Activated T-cell treated with anti-CD3 and anti-CD28 coated beads, Interleukin-2, amount 50 U/mL, for 4 hours (primary cell): ENCODE data around the gene FAM228A. TPM values are rescaled to one million over a fixed set of nuclear protein-coding genes. Genes with fewer than 3 reads are reported as not detected.

Experiments
- ATAC-seq, 2 donors: fragments of 200-7000 bp; cut with Tn5 transposase; one replicate each; pipeline ENCODE4 v1.10.0; 2021
- DNase-seq: peaks from one replicate; pipeline ENCODE4 v3.0.0-alpha.2; 2020
- H3K27me3 Mint-ChIP-seq: one replicate; pipeline ENCODE4 v1.8.0; 2021; ENCODE audit warnings: low read depth, mixed read lengths
- H3K36me3 Mint-ChIP-seq: one replicate; pipeline ENCODE4 v1.8.0; 2022; ENCODE audit warnings: mixed read lengths; ENCODE audit not compliant: insufficient read depth
- H3K4me1 Mint-ChIP-seq: one replicate; pipeline ENCODE4 v1.8.0; 2021; ENCODE audit warnings: low read depth, mixed read lengths
- H3K4me3 Mint-ChIP-seq: one replicate; pipeline ENCODE4 v1.8.0; 2021; ENCODE audit warnings: mild to moderate bottlenecking, moderate library complexity, mixed read lengths
- H3K9me3 Mint-ChIP-seq: one replicate; pipeline ENCODE4 v1.8.0; 2021; ENCODE audit warnings: mixed read lengths
- total RNA-seq, 3 donors: library from RNA; stranded (reverse); gene quantifications; one replicate each; pipeline ENCODE4 v1.2.1, GENCODE V29; 2021

Gene FAM228A
- total RNA-seq, 3 donors from 2014 or later: not detected

DNA sequence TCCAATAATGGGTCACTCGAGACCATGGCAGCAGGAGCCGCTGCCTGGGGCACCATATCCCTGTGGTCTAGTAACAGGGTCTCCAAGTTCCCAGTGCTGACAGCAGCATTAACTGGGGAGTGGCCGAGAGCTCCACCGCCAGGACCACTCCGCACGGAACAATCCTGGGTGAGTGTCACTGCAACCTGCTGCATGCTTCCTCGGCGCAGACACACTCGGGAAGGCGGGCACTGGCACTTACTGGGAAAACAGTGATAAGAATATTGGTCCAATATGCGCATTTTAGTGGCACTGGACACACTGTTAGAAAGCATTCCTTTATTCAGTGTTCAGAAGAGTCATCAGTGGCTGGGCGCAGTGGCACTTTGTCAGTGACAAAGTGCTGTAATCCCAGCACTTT, 29.7 kb downstream of the FAM228A start:
- no peaks in the 10 kb centered on the region for H3K9me3 Mint-ChIP-seq
- ATAC-seq (no peak), DNase-seq (no peak)
- no peaks in the 10 kb centered on the region for H3K4me1 Mint-ChIP-seq
- no peaks in the 10 kb centered on the region for H3K27me3 Mint-ChIP-seq
- H3K36me3 Mint-ChIP-seq: peaks cover 59% of the 10 kb centered on the region
- no peak overlapping the region for H3K4me3 Mint-ChIP-seq

DNA sequence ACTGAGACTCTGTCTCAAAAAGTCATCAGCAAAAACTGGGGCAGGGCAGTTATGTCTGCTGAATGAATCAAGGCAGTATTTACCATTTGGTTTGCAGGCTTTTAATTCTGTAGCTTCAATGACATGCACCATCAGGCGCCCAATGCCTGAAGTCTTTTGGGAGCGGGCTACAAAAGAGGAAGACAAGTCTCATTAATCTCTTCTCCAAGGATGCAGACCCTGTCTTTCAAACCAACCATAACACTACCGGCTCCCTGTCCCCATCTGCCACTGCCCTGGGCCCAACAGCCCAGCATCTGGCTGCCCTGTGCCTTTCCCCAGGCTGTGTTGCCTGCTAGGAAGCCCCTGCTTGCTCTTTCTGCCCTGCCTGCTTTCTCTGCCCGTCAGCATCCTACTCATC, 30.3 kb downstream of the FAM228A start:
- Mint-ChIP-seq H3K4me1 (no peaks in the 10 kb centered on the region), H3K9me3 (no peaks in the 10 kb centered on the region), H3K27me3 (no peaks in the 10 kb centered on the region), H3K4me3 (no peak overlapping the region), H3K36me3 (peaks cover 62% of the 10 kb centered on the region)
- DNase-seq (no peak), ATAC-seq (no peak)

DNA sequence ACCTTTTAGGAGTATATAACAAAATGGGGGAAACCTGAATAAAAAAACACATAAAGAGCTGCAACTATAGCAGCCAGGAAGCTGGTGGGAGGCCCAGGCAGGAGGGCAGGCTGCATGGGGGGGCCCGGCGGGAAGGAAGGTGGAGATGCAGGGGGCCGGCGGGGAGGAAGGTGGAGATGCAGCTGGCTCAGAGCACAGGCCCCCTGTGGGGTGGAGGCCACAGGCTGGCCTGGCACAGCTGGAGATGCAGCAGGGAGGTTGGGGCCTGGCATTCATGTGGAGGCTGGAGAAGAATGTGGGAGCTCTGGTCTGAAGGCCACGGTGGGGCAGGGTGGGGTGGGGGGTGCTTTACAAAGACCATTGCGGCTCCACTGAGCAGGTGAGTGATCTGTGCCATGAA, 31.4 kb downstream of the FAM228A start:
- DNase-seq: no peak
- no peaks in the 10 kb centered on the region for H3K27me3 Mint-ChIP-seq
- no peaks in the 10 kb centered on the region for H3K9me3 Mint-ChIP-seq
- no peak overlapping the region for H3K4me3 Mint-ChIP-seq
- H3K36me3 Mint-ChIP-seq: peaks cover 68% of the 10 kb centered on the region
- no peaks in the 10 kb centered on the region for H3K4me1 Mint-ChIP-seq
- ATAC-seq: no peak

DNA sequence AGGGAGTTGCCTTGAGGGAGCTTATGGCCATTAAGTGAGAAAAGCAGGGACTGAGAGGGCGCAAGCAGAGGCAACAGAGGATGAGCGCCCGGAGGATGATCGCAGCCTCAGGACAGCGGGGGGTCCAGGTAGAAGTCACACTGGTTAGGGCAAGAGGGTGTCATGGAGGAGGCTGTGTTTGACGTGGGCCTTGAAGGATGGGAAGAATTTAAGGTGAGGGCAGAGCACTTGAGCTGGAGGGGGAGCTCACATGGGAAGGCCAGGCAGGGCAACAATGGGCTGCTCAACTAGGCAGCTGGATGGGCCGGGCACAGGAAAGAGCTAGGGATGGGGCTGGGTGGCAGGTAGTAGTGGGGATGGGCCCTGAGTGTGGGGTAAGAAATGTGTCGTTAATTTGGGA, 31.9 kb downstream of the FAM228A start:
- Mint-ChIP-seq H3K36me3 (peaks cover 72% of the 10 kb centered on the region), H3K4me3 (no peak overlapping the region), H3K27me3 (no peaks in the 10 kb centered on the region), H3K4me1 (no peaks in the 10 kb centered on the region), H3K9me3 (no peaks in the 10 kb centered on the region)
- DNase-seq (no peak), ATAC-seq (no peak)

DNA sequence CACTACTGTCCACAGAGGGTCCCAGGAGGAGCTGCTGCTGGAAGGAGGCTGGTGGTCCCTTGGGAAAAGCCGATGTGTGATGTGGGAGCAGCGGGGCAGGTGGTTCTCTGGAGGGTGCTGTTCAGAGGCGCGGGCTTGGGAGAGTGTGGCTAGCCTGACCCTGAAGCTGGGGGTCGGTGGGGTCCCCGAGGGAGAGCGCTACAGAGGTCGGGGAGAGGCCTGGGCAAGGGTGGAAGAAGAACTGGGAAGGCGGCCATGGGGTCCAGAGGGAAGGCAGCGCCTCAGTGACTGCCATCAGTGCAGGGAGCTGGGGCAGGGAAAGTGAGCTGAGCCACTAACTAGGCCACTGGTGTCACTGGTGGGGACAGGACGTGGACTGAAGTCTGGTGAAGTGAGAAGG, 32.5 kb downstream of the FAM228A start:
- Mint-ChIP-seq H3K9me3 (no peaks in the 10 kb centered on the region), H3K36me3 (peaks cover 75% of the 10 kb centered on the region), H3K4me1 (no peaks in the 10 kb centered on the region), H3K4me3 (no peak overlapping the region), H3K27me3 (no peaks in the 10 kb centered on the region)
- DNase-seq (no peak), ATAC-seq (no peak)

DNA sequence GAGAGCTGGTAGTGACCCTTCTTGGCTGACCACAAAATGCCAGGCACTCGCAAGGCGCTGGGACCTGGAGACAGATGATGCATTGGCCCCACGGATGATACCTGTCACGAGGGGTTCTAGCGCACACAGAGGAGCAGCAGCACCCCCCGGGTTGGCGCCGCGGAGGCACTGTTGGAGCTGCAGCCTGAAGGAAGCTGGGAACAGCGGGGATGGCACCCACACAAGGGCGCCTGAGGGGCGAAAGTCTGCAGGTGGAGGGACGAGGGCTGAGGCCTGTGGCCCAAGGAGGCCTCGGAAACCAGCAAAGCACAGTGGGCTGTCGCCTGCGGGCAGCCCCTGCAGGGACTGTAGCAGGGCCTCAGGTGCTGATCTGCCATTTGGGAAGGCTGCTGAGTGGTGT, 33.6 kb downstream of the FAM228A start:
- DNase-seq (no peak), ATAC-seq (no peak)
- H3K4me3 Mint-ChIP-seq: no peak overlapping the region
- no peaks in the 10 kb centered on the region for H3K4me1 Mint-ChIP-seq
- peaks cover 77% of the 10 kb centered on the region for H3K36me3 Mint-ChIP-seq
- no peaks in the 10 kb centered on the region for H3K27me3 Mint-ChIP-seq
- H3K9me3 Mint-ChIP-seq: no peaks in the 10 kb centered on the region

DNA sequence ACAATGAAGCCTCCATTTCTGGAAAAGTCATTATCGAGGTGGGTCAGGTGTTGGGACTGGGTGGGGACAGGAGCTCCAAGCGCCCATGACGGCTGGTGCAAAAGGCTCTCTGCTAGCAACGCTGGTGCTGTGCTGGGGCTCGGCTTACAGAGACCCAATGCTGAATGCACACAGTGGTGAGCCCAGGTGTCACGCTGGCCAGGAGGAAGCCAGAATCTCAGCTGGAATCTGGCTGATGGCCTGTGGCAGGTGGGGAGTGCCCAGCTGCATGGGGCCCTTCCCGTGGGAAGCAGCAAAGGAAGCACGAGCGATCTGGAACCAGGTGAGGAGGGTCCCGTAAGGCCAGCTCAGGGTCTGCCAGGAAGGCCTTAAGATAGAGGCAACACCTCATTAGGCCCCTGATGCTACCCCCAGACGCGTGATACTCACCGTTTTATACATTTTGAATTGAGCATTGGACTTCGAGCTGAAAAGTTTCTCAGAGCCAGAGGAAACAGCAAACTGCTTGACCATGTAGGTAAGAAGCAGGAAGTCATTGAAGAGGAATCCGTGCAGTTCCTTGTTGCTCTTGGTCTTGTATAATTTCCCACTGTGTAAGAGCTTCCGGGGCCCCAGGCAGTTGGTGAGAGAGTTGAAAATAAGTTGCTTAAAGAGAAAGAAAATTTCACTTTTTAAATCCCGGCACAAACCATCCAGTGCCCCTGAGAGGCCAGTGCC, 34.7 kb downstream of the FAM228A start:
- Mint-ChIP-seq H3K27me3 (no peaks in the 10 kb centered on the region), H3K9me3 (no peaks in the 10 kb centered on the region), H3K4me3 (no peak overlapping the region), H3K36me3 (peaks cover 71% of the 10 kb centered on the region), H3K4me1 (no peaks in the 10 kb centered on the region)
- ATAC-seq (no peak), DNase-seq (no peak)

DNA sequence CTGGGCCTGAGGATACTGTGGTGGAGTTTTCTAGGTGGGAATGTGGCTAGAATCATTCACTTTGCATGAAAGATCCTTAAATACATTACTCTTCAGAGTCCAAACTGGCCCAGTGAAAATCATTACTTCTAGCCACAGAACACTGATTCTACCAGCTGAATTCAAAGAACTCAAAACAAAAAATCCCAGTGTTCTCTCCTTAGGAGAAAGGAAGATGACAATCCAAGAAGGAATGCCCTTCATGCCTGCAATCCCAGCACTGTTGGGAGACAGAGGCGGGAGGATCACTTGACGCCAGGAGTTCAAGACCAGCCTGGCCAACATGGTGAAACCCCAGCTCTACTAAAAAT, 35.2 kb downstream of the FAM228A start:
- DNase-seq (no peak), ATAC-seq (no peak)
- peaks cover 65% of the 10 kb centered on the region for H3K36me3 Mint-ChIP-seq
- H3K4me3 Mint-ChIP-seq: no peak overlapping the region
- no peaks in the 10 kb centered on the region for H3K9me3 Mint-ChIP-seq
- peaks cover 2% of the 10 kb centered on the region for H3K4me1 Mint-ChIP-seq
- no peaks in the 10 kb centered on the region for H3K27me3 Mint-ChIP-seq

DNA sequence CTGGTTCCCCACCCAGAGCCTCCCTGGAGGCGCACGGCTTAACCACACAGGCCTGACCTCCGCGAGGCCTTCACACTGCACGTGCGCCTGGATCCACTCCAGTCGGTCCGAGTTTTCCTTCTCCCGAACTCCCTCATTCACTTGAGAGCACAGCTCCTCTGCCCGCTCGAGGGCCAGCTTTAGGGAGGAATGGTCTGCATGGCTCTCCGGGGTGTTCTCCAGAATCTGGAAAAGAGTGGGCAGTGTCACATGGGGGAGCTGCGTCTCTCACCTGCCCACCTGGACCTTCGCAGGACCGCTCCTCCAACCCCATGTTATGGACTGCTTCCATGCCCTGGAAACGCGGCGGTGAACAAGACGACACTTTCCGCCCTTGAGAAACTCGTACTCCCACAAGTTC, 35.9 kb downstream of the FAM228A start:
- ATAC-seq: no peak
- no peaks in the 10 kb centered on the region for H3K9me3 Mint-ChIP-seq
- no peak overlapping the region for H3K4me3 Mint-ChIP-seq
- DNase-seq: no peak
- peaks cover 61% of the 10 kb centered on the region for H3K36me3 Mint-ChIP-seq
- H3K4me1 Mint-ChIP-seq: peaks cover 6% of the 10 kb centered on the region
- H3K27me3 Mint-ChIP-seq: no peaks in the 10 kb centered on the region

DNA sequence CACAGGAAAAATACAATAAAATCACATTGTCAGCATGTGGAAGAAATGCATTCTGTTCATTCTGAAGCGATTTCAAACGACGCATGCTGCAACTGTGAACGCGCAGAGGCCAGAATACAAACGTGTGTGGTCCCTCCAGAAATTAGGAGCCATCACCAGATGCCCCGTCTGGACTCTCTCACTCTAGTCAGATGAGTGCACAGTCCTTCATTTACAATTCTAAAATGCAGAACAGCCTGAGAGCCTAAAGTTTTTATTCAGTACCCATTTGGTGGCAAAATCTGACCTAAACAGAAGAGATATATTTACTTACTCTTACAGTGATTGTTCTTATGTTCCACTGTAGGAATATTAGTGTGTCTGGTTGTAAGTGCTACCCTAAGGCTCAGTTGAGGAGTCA, 36.6 kb downstream of the FAM228A start:
- no peak overlapping the region for H3K4me3 Mint-ChIP-seq

DNA sequence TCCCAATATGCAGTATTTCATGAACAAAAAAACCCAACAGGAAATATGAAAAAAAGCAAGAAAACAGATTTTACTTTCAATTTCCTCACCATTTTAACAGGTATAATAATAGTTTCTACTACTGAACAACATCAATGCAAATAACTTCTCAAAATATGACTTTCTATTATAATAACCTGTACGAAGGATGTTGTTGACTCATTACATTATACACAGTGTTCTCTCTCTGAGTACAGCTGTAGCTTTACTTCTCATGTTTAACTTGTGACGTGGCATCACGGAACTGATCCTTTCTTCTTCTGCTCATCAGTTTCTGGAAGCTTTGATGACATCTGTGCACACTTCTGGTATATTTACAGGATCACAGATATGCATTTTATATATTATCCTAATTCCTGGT, 40.0 kb downstream of the FAM228A start:
- H3K36me3 Mint-ChIP-seq: peaks cover 46% of the 10 kb centered on the region
- H3K4me3 Mint-ChIP-seq: no peak overlapping the region
- DNase-seq: no peak
- H3K9me3 Mint-ChIP-seq: no peaks in the 10 kb centered on the region
- H3K4me1 Mint-ChIP-seq: peaks cover 10% of the 10 kb centered on the region
- H3K27me3 Mint-ChIP-seq: no peaks in the 10 kb centered on the region
- ATAC-seq: peak; percentile 60 to 78

More for the DNA sequence above, 36.6 kb downstream of the FAM228A start:
- no peak for ATAC-seq
- Mint-ChIP-seq H3K4me1 (peaks cover 10% of the 10 kb centered on the region), H3K36me3 (peaks cover 61% of the 10 kb centered on the region), H3K9me3 (no peaks in the 10 kb centered on the region), H3K27me3 (no peaks in the 10 kb centered on the region)
- DNase-seq: no peak

DNA sequence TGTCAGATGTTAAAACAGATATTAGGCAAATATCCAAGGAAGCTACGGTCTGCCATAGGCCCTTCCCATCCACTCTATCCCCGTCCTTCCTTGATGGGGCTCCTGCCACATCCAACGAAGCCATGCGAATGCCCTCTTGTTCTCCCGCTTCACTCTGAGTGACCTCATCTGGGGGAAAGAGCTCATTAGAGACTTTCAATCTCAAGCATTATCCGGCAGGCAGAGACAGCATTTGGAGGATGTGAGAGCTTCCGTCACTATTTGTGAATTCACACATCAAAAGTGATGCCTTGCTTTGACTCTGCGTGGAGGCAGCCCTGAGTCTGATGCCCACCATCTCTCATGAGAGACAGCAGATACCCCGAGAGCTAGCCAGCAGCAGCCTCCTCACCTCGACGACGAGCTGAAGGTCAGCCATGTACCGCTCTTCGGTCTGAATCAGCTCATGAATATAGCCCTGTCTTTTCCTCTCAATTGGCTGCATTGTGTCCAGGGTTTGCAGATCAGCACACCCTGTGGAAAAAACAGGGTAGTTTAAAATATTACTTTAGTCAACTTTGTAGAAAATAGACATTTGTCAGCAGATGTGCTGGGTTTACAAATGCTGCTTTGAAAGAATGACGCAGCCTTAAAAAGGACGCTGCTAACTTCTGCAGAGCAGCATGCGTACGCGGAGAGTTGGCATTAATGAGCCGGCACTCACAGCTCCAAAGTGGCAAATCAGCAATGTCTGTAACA, 45.9 kb downstream of the FAM228A start:
- Mint-ChIP-seq H3K4me1 (peaks cover 4% of the 10 kb centered on the region), H3K27me3 (no peaks in the 10 kb centered on the region), H3K36me3 (peaks cover 35% of the 10 kb centered on the region), H3K4me3 (no peak overlapping the region), H3K9me3 (no peaks in the 10 kb centered on the region)
- no peak for DNase-seq
- no peak for ATAC-seq

DNA sequence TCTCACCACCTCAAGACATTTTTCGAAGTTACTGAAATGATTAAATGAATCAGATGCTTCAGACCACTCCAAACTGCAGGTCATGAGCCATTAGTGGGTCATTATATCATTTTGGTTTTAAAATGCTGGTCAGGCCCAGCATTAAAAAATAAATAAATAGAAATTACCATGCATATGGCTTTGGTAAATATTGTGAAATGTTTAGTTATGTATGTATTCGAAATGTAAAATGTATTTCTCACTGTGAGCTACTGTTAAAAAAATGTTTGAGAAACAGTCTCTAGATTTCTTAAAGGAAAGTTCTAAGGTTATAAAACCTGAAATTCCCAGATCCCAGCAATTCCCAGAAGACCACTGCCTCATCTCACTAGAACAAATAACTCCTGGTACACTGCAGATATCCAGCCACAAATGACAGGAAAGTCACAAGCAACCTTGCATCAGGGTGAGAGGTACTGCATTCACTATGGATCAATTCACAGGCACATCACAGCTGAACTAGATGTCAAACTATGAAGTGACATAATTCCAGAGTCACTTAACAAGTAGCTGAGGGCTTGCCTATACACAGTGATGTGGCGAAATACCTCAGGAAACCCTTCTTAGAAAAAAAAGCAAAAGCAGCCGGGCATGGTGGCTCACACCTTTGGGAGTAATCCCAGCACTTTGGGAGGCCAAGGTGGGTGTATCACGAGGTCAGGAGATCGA, 46.6 kb downstream of the FAM228A start:
- no peak for ATAC-seq
- Mint-ChIP-seq H3K36me3 (peaks cover 32% of the 10 kb centered on the region), H3K4me1 (no peaks in the 10 kb centered on the region), H3K9me3 (no peaks in the 10 kb centered on the region), H3K27me3 (no peaks in the 10 kb centered on the region), H3K4me3 (no peak overlapping the region)
- no peak for DNase-seq

DNA sequence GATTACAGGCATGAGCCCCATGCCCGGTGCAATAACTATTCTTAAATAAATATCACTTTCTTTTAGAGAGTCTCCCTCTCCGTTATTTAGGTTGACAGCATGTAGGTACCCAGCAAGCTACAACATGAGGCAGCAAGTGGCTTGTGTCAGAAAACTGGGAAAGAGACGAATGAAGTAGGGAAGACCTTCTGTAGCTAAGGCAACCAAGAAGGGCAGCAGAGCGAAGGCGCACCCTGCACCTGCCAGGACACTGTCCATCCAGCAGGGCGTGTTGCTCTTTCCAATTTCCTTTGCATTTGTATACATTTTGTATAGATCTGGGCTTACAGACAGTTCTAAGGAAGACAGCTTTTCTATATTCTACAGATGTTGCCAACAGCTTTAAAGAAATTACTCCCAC, 48.1 kb downstream of the FAM228A start:
- no peak for ATAC-seq
- no peak for DNase-seq
- H3K27me3 Mint-ChIP-seq: no peaks in the 10 kb centered on the region
- H3K4me3 Mint-ChIP-seq: no peak overlapping the region
- no peaks in the 10 kb centered on the region for H3K4me1 Mint-ChIP-seq
- H3K36me3 Mint-ChIP-seq: peaks cover 29% of the 10 kb centered on the region
- no peaks in the 10 kb centered on the region for H3K9me3 Mint-ChIP-seq
